Peyer's patch (tissue), 4 donors: ENCODE measurements around the gene EDA. TPM values are rescaled to one million over a fixed set of nuclear protein-coding genes. Genes with fewer than 3 reads are reported as not detected.
"Not testable (repeated sequence)": the region's sequence is repeated elsewhere in the genome, so short reads cannot be mapped to it uniquely, and the experiment has no call there.

Experiments used
- DNase-seq, 3 donors: peaks; one replicate each; pipeline ENCODE4 v3.0.0-alpha.2; 2017 to 2019
- H3K27ac ChIP-seq, 4 donors: fragments of 200-600 bp; sonication (generic); one replicate each; pipeline ENCODE4 v1.5.1; 2016 to 2019
- H3K27me3 ChIP-seq, 2 donors: fragments of 200-600 bp; sonication (generic); one replicate each; pipeline ENCODE4 v1.5.1; 2019
- H3K36me3 ChIP-seq, 3 donors: fragments of 200-600 bp; sonication (generic); one replicate each; pipeline ENCODE4 v1.5.1; 2016 to 2019
- H3K4me1 ChIP-seq, 4 donors: fragments of 200-600 bp; sonication (generic); one replicate each; pipeline ENCODE4 v1.5.1; 2016 to 2019
- H3K4me3 ChIP-seq, 4 donors: fragments of 200-600 bp; sonication (generic); 1 replicate in 3 of 4; 2 replicates in 1 of 4; pipeline ENCODE4 v1.5.1; 2016 to 2019; ENCODE audit warnings: mild to moderate bottlenecking in 1 of 4
- H3K9me3 ChIP-seq, 4 donors: fragments of 200-600 bp; sonication (generic); one replicate each; pipeline ENCODE4 v1.5.1; 2016 to 2019; ENCODE audit warnings: mild to moderate bottlenecking in 1 of 4
- POLR2A ChIP-seq, 2 donors: fragments of 450-650 bp; IDR thresholded peaks; one replicate each; pipeline ENCODE4 v1.5.1; 2017; ENCODE audit warnings: antibody characterized with exemption in 2 of 2, mild to moderate bottlenecking in 2 of 2, moderate library complexity in 2 of 2
- total RNA-seq, 4 donors: library from RNA; depleted of rRNA; stranded (reverse); fragments of >200 nt; gene quantifications; one replicate each; pipeline ENCODE4 v1.1.0, GENCODE V29; 2016
- TF ChIP-seq, protein P1 (sequence below), 6 experiments: fragments of 450-650 bp in 4 of 6; fragments of 200-600 bp in 2 of 6; sonication (generic) in 1 of 6; IDR thresholded peaks; one replicate each; pipeline ENCODE4 v1.5.1; 2017 to 2019; ENCODE audit warnings: antibody characterized with exemption in 6 of 6, mild to moderate bottlenecking in 3 of 6, moderate library complexity in 1 of 6

EDA gene
- total RNA-seq, 4 donors from 2014 or later = 0.18 to 1.3 (median 1.0) TPM; not detected in 1

DNA sequence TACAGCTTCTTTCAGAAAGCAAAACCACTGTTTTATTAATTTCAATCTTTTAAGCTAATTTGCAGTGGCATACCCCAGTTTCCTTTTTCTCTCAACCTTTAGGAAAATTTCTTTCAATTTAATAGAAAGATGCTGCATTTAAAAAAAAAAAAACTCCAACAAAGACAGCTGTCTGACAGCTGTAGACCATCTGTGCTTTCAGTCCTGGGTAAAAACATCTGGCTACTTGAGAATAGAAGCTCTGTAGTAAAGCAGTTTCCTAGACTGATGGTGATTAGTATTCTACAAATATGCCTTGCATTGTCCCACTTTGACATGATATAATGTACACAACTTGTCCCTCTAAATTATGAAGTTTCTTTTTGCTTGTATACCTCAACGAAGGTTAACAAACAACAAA is 197.8 kb downstream of the EDA start:
- H3K4me3 ChIP-seq = no peak overlapping the region
- no peaks in the 10 kb centered on the region for H3K4me1 ChIP-seq
- no peak for TF ChIP-seq POLR2A (IDR thresholded peaks at IDR 0.05)
- TF ChIP-seq, protein P1, sequence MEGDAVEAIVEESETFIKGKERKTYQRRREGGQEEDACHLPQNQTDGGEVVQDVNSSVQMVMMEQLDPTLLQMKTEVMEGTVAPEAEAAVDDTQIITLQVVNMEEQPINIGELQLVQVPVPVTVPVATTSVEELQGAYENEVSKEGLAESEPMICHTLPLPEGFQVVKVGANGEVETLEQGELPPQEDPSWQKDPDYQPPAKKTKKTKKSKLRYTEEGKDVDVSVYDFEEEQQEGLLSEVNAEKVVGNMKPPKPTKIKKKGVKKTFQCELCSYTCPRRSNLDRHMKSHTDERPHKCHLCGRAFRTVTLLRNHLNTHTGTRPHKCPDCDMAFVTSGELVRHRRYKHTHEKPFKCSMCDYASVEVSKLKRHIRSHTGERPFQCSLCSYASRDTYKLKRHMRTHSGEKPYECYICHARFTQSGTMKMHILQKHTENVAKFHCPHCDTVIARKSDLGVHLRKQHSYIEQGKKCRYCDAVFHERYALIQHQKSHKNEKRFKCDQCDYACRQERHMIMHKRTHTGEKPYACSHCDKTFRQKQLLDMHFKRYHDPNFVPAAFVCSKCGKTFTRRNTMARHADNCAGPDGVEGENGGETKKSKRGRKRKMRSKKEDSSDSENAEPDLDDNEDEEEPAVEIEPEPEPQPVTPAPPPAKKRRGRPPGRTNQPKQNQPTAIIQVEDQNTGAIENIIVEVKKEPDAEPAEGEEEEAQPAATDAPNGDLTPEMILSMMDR (IDR thresholded peaks at IDR 0.05) = no peak
- no peaks in the 10 kb centered on the region for H3K36me3 ChIP-seq
- no peak overlapping the region for H3K27ac ChIP-seq
- DNase-seq = no peak
- no peaks in the 10 kb centered on the region for H3K27me3 ChIP-seq
- H3K9me3 ChIP-seq = no peaks in the 10 kb centered on the region

DNA sequence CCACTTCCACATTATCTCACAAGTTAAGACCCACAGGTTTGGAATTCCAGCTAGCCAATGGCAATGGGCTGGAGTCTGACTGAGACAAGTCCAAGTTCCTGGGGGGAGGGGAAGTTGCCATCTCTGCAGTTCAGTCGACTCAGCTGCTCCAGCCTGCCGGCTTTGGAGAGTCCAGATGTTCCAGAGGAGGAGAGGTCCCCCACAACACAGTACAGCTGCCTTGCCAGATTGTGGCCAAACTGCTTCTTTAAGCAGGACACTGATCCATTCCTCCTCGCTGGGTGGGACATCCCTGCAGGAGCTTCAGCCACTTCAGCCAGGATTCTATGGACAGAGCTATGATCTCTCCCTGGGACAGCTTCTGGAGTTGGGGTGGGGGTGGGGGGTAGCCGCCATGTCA is 199.2 kb downstream of the EDA start:
- no peak for DNase-seq
- Histone ChIP-seq H3K4me3 (no peak overlapping the region), H3K9me3 (no peaks in the 10 kb centered on the region), H3K4me1 (no peaks in the 10 kb centered on the region), H3K36me3 (no peaks in the 10 kb centered on the region), H3K27me3 (no peaks in the 10 kb centered on the region), H3K27ac (no peak overlapping the region)
- TF ChIP-seq, protein P1 (IDR thresholded peaks at IDR 0.05) = no peak
- TF ChIP-seq POLR2A (IDR thresholded peaks at IDR 0.05) = no peak

DNA sequence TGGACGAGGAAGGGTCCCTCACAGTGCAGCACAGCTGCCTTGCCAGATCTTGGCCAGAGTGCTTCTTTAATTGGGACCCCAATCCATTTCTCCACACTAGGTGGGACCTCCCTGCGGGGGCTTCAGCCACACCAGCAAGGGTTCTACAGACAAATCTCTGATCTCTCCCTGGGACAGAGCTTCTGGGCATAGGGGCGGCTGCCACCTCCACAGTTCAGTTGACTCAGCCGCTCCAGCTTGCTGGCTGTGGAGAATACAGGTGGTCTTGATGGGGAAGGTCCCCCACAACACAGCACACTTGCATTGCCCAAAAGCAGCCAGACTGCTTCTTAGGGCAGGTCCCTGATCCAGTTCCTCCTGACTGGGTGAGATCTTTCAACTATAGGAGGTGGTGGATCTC is 199.6 kb downstream of the EDA start:
- Histone ChIP-seq H3K27me3 (no peaks in the 10 kb centered on the region), H3K4me1 (no peaks in the 10 kb centered on the region), H3K36me3 (no peaks in the 10 kb centered on the region), H3K9me3 (no peaks in the 10 kb centered on the region), H3K27ac (no peak overlapping the region), H3K4me3 (no peak overlapping the region)
- no peak for TF ChIP-seq POLR2A (IDR thresholded peaks at IDR 0.05)
- TF ChIP-seq, protein P1 (IDR thresholded peaks at IDR 0.05) = no peak
- DNase-seq = no peak

DNA sequence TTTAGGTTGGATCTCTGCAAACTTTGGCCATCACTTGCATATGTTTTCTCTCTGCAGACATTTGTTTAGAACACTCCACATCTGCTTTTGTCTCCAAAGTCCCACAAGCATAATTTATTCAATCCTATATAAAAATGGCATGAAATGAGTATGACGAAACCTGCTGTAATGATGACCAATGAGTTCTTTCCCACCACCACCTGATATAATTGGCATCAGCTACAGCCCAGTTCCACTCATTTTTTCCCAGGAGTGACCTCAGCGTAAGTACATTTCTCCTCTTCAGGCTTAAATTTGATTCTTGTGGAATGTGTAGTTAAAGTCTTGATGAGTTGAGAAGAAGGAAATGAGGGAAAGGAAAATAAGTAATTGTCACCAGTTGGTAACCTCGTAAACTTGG is 228.7 kb downstream of the EDA start:
- Histone ChIP-seq H3K4me1 (no peaks in the 10 kb centered on the region), H3K27ac (no peak overlapping the region), H3K4me3 (no peak overlapping the region), H3K9me3 (no peaks in the 10 kb centered on the region), H3K36me3 (no peaks in the 10 kb centered on the region), H3K27me3 (no peaks in the 10 kb centered on the region)
- no peak for DNase-seq
- TF ChIP-seq POLR2A (IDR thresholded peaks at IDR 0.05) = no peak
- TF ChIP-seq, protein P1 (IDR thresholded peaks at IDR 0.05) = no peak

DNA sequence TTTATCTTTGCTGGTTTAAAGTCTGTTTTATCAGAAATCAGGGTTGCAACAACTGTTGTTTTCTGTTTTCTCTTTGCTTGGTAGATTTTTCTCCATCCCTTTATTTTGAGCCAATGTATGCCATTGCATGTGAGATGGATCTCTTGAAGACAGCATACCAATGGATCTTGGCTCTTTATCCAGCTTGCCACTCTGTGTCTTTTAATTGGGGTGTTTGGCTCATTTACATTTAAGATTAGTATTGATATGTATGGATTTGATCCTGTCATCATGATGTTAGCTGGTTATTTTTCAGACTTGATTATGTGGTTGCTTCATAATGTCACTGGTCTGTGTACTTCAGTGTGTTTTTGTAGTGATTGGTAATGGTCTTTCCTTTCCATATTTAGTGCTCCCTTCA is 244.1 kb downstream of the EDA start:
- H3K4me1 ChIP-seq, H3K4me3 ChIP-seq, H3K27ac ChIP-seq, H3K36me3 ChIP-seq, H3K9me3 ChIP-seq, H3K27me3 ChIP-seq, DNase-seq: not testable (repeated sequence)

DNA sequence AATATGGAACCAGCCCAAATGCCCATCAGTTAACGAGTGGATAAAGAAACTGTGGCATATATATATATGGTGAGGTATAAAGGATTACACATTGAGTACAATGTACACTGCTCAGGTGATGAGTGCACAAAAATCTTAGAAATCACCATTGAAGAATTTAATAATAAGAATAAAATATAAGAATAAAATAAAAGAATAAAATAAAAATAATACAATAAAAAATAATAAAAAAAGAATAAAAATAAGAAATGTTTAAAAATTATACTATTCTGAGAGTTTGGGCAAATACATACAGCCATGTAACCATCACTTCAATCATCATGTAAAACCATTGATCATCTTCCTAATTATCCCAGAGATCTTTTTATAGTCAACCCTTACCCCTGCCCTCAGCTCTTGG is 260.3 kb downstream of the EDA start:
- H3K4me3 ChIP-seq = no peak overlapping the region
- no peaks in the 10 kb centered on the region for H3K27me3 ChIP-seq
- DNase-seq = no peak
- H3K36me3 ChIP-seq = no peaks in the 10 kb centered on the region
- no peak for TF ChIP-seq POLR2A (IDR thresholded peaks at IDR 0.05)
- TF ChIP-seq, protein P1 (IDR thresholded peaks at IDR 0.05) = no peak
- H3K27ac ChIP-seq = no peak overlapping the region
- H3K9me3 ChIP-seq = no peaks in the 10 kb centered on the region
- no peaks in the 10 kb centered on the region for H3K4me1 ChIP-seq
